Measurements from ENCODE around the gene KRTAP10-11. TPM values are rescaled to one million over a fixed set of nuclear protein-coding genes. Genes with fewer than 3 reads are reported as not detected.
"Not testable (repeated sequence)": the region's sequence is repeated elsewhere in the genome, so short reads cannot be mapped to it uniquely, and the experiment has no call there.

KRTAP10-11 gene
- total RNA-seq = not detected
- not detected for polyA plus RNA-seq

GRCh38 chr21:44646366-44647221 is at the start of gene KRTAP10-11:
Gene KRTAP10-11, plus strand, starts transcription at chr21:44646414. Its CDS starts 45 bp downstream, at chr21:44646459.
- not testable (repeated sequence) for DNase-seq; H3K27ac ChIP-seq (ENCODE audit: insufficient read depth, low read length, poor library complexity, severe bottlenecking); H3K36me3 ChIP-seq (ENCODE audit: control insufficient read depth, insufficient read depth, low read length); ATAC-seq (ENCODE audit: low read depth in 2 of 2); H3K36me3 Mint-ChIP-seq; H3K4me3 ChIP-seq (ENCODE audit: low read depth, low read length); H3K27me3 Mint-ChIP-seq; H3K4me1 ChIP-seq (ENCODE audit: control insufficient read depth, insufficient read depth, low read length, poor library complexity, severe bottlenecking); H3K27me3 ChIP-seq (ENCODE audit: control insufficient read depth, insufficient read depth, low read length); H3K4me1 Mint-ChIP-seq; H3K4me3 Mint-ChIP-seq
- peaks cover 4 to 30% (median 11%) of the 10 kb centered on the region in 7 donors for H3K9me3 Mint-ChIP-seq
- peaks cover 19 to 20% of the 10 kb centered on the region in 2 experiments for H3K9me3 ChIP-seq (ENCODE audit: control insufficient read depth in 2 of 2, low read length in 2 of 2)
- peak within 1 kb of the TSS in 1 of 3 donors; percentile 38 for H3K27ac Mint-ChIP-seq

- H3K36me3 ChIP-seq (ENCODE audit: control insufficient read depth, insufficient read depth, low read length) = no peaks in the 10 kb centered on the region
- no peak for ATAC-seq (ENCODE audit: low read depth in 2 of 2)
- Mint-ChIP-seq H3K4me1 (peaks cover 0 to 2% (median 0%) of the 10 kb centered on the region in 4 donors), H3K9me3 (peaks cover 0 to 6% (median 2%) of the 10 kb centered on the region in 7 donors), H3K27me3 (peaks cover 30% of the 10 kb centered on the region), H3K36me3 (no peaks in the 10 kb centered on the region), H3K4me3 (no peak overlapping the region), H3K27ac (no peak overlapping the region)
- H3K4me3 ChIP-seq (ENCODE audit: low read depth, low read length) = no peak overlapping the region
- no peak overlapping the region for H3K27ac ChIP-seq (ENCODE audit: insufficient read depth, low read length, poor library complexity, severe bottlenecking)
- peaks cover 3 to 8% of the 10 kb centered on the region in 2 experiments for H3K9me3 ChIP-seq (ENCODE audit: control insufficient read depth in 2 of 2, low read length in 2 of 2)
- no peak for DNase-seq
- no peaks in the 10 kb centered on the region for H3K4me1 ChIP-seq (ENCODE audit: control insufficient read depth, insufficient read depth, low read length, poor library complexity, severe bottlenecking)
- H3K27me3 ChIP-seq (ENCODE audit: control insufficient read depth, insufficient read depth, low read length) = peaks cover 3% of the 10 kb centered on the region
These were observed 48.2 kb upstream of the KRTAP10-11 start for GRCh38 chr21:44598061-44598460.

GRCh38 chr21:44599264-44600029 is 46.8 kb upstream of the KRTAP10-11 start:
- no peaks in the 10 kb centered on the region for H3K4me1 Mint-ChIP-seq
- DNase-seq = no peak
- no peaks in the 10 kb centered on the region for H3K4me1 ChIP-seq (ENCODE audit: control insufficient read depth, insufficient read depth, low read length, poor library complexity, severe bottlenecking)

GRCh38 chr21:44600118-44600978 is 45.9 kb upstream of the KRTAP10-11 start, which contains the start of gene KRTAP10-7:
Gene KRTAP10-7, plus strand, starts transcription at chr21:44600597. Its CDS starts 25 bp downstream, at chr21:44600622.
- H3K4me3 Mint-ChIP-seq; H3K4me1 ChIP-seq (ENCODE audit: control insufficient read depth, insufficient read depth, low read length, poor library complexity, severe bottlenecking); H3K4me1 Mint-ChIP-seq; H3K9me3 ChIP-seq (ENCODE audit: control insufficient read depth in 2 of 2, low read length in 2 of 2); DNase-seq; H3K27me3 ChIP-seq (ENCODE audit: control insufficient read depth, insufficient read depth, low read length); H3K4me3 ChIP-seq (ENCODE audit: low read depth, low read length); ATAC-seq (ENCODE audit: low read depth in 2 of 2); H3K9me3 Mint-ChIP-seq; H3K36me3 ChIP-seq (ENCODE audit: control insufficient read depth, insufficient read depth, low read length); H3K27ac ChIP-seq (ENCODE audit: insufficient read depth, low read length, poor library complexity, severe bottlenecking); H3K36me3 Mint-ChIP-seq: not testable (repeated sequence)
- peaks cover 46% of the 10 kb centered on the region for H3K27me3 Mint-ChIP-seq
- peak within 1 kb of the TSS in 1 of 3 donors; percentile 30 for H3K27ac Mint-ChIP-seq

More at GRCh38 chr21:44599264-44600029, 46.8 kb upstream of the KRTAP10-11 start:
- H3K27me3 ChIP-seq (ENCODE audit: control insufficient read depth, insufficient read depth, low read length) = peaks cover 9% of the 10 kb centered on the region
- H3K27ac ChIP-seq (ENCODE audit: insufficient read depth, low read length, poor library complexity, severe bottlenecking) = no peak overlapping the region
- no peak overlapping the region for H3K4me3 ChIP-seq (ENCODE audit: low read depth, low read length)
- Mint-ChIP-seq H3K4me3 (no peak overlapping the region), H3K27ac (peak overlapping the region in 1 of 3 donors; percentile 30), H3K36me3 (no peaks in the 10 kb centered on the region), H3K9me3 (peaks cover 0 to 6% (median 2%) of the 10 kb centered on the region in 7 donors), H3K27me3 (peaks cover 39% of the 10 kb centered on the region)
- H3K9me3 ChIP-seq (ENCODE audit: control insufficient read depth in 2 of 2, low read length in 2 of 2) = peaks cover 3 to 8% of the 10 kb centered on the region in 2 experiments
- H3K36me3 ChIP-seq (ENCODE audit: control insufficient read depth, insufficient read depth, low read length) = no peaks in the 10 kb centered on the region
- ATAC-seq (ENCODE audit: low read depth in 2 of 2) = no peak

GRCh38 chr21:44601091-44601490 is 45.1 kb upstream of the KRTAP10-11 start:
- H3K27ac ChIP-seq (ENCODE audit: insufficient read depth, low read length, poor library complexity, severe bottlenecking); H3K36me3 Mint-ChIP-seq; H3K27me3 ChIP-seq (ENCODE audit: control insufficient read depth, insufficient read depth, low read length); H3K9me3 Mint-ChIP-seq; H3K4me3 ChIP-seq (ENCODE audit: low read depth, low read length); H3K4me3 Mint-ChIP-seq; H3K36me3 ChIP-seq (ENCODE audit: control insufficient read depth, insufficient read depth, low read length); DNase-seq; H3K9me3 ChIP-seq (ENCODE audit: control insufficient read depth in 2 of 2, low read length in 2 of 2); H3K4me1 Mint-ChIP-seq; H3K4me1 ChIP-seq (ENCODE audit: control insufficient read depth, insufficient read depth, low read length, poor library complexity, severe bottlenecking); H3K27ac Mint-ChIP-seq; ATAC-seq (ENCODE audit: low read depth in 2 of 2): not testable (repeated sequence)
- peaks cover 46% of the 10 kb centered on the region for H3K27me3 Mint-ChIP-seq

GRCh38 chr21:44601596-44602462 is 44.4 kb upstream of the KRTAP10-11 start:
- no peak for DNase-seq
- no peak for ATAC-seq (ENCODE audit: low read depth in 2 of 2)

More at GRCh38 chr21:44601596-44602462, 44.4 kb upstream of the KRTAP10-11 start:
- no peaks in the 10 kb centered on the region for H3K4me1 ChIP-seq (ENCODE audit: control insufficient read depth, insufficient read depth, low read length, poor library complexity, severe bottlenecking)
- no peaks in the 10 kb centered on the region for H3K36me3 ChIP-seq (ENCODE audit: control insufficient read depth, insufficient read depth, low read length)
- Mint-ChIP-seq H3K4me1 (peaks cover 0 to 5% (median 0%) of the 10 kb centered on the region in 4 donors), H3K27me3 (peaks cover 46% of the 10 kb centered on the region), H3K36me3 (peaks cover 3% of the 10 kb centered on the region), H3K9me3 (peaks cover 0 to 12% (median 6%) of the 10 kb centered on the region in 7 donors), H3K4me3 (no peak overlapping the region), H3K27ac (no peak overlapping the region)
- no peak overlapping the region for H3K4me3 ChIP-seq (ENCODE audit: low read depth, low read length)
- peaks cover 13% of the 10 kb centered on the region for H3K27me3 ChIP-seq (ENCODE audit: control insufficient read depth, insufficient read depth, low read length)
- peaks cover 3 to 8% of the 10 kb centered on the region in 2 experiments for H3K9me3 ChIP-seq (ENCODE audit: control insufficient read depth in 2 of 2, low read length in 2 of 2)
- H3K27ac ChIP-seq (ENCODE audit: insufficient read depth, low read length, poor library complexity, severe bottlenecking) = no peak overlapping the region
